ENCODE data around the gene HNF4A. TPM values are rescaled to one million over a fixed set of nuclear protein-coding genes. Genes with fewer than 3 reads are reported as not detected.
"Not testable (repeated sequence)": the region's sequence is repeated elsewhere in the genome, so short reads cannot be mapped to it uniquely, and the experiment has no call there.

HNF4A gene
- total RNA-seq = not detected

DNA sequence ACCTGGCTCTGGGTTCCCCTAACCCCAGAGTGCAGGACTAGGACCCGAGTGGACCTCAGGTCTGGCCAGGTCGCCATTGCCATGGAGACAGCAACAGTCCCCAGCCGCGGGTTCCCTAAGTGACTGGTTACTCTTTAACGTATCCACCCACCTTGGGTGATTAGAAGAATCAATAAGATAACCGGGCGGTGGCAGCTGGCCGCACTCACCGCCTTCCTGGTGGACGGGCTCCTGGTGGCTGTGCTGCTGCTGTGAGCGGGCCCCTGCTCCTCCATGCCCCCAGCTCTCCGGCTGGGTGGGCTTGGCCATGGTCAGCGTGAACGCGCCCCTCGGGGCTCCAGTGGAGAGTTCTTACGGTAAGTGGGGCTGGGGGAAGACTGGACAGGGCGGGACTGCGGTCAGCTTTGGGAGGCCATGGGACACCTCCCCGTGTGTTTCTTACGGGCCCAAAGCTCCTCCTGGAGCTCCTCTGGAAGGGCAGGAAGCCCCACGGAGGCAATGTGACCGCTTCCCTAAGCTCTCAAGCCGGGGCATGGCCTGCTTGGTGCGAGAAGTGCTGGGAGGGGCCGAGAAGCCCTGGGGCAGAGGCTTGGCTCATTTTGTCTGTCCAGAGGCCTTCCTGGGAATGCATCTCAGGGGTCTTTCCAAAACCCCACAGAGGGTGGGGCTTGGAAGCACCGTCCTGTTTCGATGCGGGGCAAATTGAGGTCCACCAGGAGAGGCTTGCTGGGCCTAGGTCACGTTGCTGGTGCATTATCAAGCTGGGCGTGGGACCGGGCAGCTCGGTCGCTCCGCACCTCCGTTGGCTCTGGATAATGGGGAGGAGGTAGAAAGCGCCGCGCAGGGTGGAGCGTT, at the start of gene HNF4A:
TSS of gene HNF4A (plus strand) at position 202 of the 855 bp plus-strand sequence. CDS start at position 308, 106 bp downstream.
- Mint-ChIP-seq H3K4me3 (no peak within 1 kb of the TSS), H3K36me3 (ENCODE audit: low read depth) (no peaks in the 10 kb centered on the region), H3K27me3 (ENCODE audit: low read depth) (peaks cover 6% of the 10 kb centered on the region), H3K4me1 (ENCODE audit: low read depth) (peaks cover 9% of the 10 kb centered on the region), H3K27ac (no peak within 1 kb of the TSS), H3K9me3 (ENCODE audit: insufficient read depth) (no peaks in the 10 kb centered on the region)
- CTCF ChIA-PET = no interaction called here
- ATAC-seq (no peak), DNase-seq (no peak)
- POLR2A ChIA-PET = no interaction called here

DNA sequence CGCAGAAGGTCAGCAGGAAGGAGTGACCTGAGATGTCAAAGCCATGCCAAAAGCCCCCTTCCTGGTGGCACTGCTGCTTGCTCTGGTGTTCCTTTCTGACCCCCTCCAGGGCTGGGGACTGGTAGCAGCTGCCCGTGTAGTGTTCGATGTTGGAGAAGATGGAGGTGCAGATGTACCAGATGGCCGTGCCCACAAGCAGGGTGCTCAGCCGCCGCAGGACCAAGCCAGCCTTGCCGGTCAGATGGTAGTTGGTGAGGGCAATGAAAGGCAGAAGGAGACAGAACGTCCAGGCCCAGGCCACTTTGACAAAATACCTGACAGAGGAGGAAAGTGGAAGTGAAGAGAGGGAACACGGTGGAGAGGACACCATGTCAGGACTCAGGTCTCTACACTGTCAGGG, 48.6 kb upstream of the HNF4A start:
- DNase-seq (no peak), ATAC-seq (no peak)
- ChIA-PET POLR2A (interaction anchor here (0.6 kb wide), 2 partner anchors 26 to 164 kb away, joined by 3 read pairs; no protein-coding TSS in a partner anchor), CTCF (interaction anchor here (0.9 to 1.3 kb wide), 2 partner anchors 90 to 91 kb away, joined by 3 read pairs; no protein-coding TSS in a partner anchor)
- Mint-ChIP-seq H3K4me1 (ENCODE audit: low read depth) (peaks cover 19% of the 10 kb centered on the region), H3K27me3 (ENCODE audit: low read depth) (peaks cover 2% of the 10 kb centered on the region), H3K9me3 (ENCODE audit: insufficient read depth) (no peaks in the 10 kb centered on the region), H3K27ac (no peak overlapping the region), H3K36me3 (ENCODE audit: low read depth) (peaks cover 3% of the 10 kb centered on the region), H3K4me3 (no peak overlapping the region)

DNA sequence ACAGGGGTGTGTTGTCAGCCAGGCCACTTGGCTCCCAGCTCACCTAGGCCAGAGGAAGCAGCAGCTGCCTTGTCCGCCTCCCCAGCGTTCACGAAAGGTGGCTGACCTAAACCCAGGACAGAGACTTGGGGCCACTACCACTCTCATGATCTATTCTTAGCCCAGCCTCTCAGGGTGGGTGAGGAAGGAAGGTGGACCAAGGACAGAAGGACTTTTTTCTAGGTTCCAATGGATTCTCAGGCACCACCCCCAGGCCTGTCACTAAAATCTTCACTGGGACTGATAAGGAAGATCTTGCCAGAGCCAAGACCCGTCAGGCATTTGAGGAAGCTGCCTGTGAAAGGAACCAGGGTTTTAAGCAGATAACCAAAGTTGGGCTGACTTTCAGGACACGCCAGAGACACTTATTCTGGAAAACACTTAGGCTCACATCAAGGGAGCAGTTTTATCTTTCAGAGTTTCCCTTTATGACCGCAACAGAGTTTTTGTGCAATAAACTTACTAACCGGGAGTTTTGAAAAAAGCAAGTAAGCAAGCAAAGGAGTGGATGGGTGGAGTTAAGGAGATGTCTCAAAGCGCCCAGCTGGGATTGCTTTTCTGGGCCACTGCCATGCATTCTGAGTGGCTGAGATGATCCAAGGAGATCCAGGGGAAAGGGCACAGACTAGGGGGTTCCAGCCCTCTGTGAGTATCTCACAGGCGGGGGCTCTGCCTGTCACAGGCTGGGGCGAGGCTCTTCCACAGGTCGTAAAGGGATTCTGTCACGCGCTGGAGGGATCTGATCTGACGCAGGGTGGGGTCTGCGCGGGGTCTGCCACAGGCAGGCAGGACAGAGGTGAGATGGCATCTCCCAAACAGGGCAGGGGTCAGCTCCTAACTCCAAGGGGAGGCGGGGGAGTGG, 45.5 kb upstream of the HNF4A start:
- Mint-ChIP-seq H3K4me1 (ENCODE audit: low read depth) (peaks cover 19% of the 10 kb centered on the region), H3K27me3 (ENCODE audit: low read depth) (peaks cover 6% of the 10 kb centered on the region), H3K36me3 (ENCODE audit: low read depth) (peaks cover 3% of the 10 kb centered on the region), H3K9me3 (ENCODE audit: insufficient read depth) (no peaks in the 10 kb centered on the region), H3K27ac (peak overlapping the region; percentile 90), H3K4me3 (peak overlapping the region; percentile 88)
- peak; percentile 3 for ATAC-seq
- no peak for DNase-seq
- ChIA-PET POLR2A (interaction anchor here (0.7 to 2.7 kb wide), 4 partner anchors 92 to 175 kb away, joined by 3 to 17 read pairs (median 6); partner anchors contain the start of gene OSER1), CTCF (interaction anchor here (0.6 to 7.5 kb wide), 21 partner anchors 10 to 193 kb away, joined by 3 to 529 read pairs (median 5); partner anchors contain the start of gene OSER1)

DNA sequence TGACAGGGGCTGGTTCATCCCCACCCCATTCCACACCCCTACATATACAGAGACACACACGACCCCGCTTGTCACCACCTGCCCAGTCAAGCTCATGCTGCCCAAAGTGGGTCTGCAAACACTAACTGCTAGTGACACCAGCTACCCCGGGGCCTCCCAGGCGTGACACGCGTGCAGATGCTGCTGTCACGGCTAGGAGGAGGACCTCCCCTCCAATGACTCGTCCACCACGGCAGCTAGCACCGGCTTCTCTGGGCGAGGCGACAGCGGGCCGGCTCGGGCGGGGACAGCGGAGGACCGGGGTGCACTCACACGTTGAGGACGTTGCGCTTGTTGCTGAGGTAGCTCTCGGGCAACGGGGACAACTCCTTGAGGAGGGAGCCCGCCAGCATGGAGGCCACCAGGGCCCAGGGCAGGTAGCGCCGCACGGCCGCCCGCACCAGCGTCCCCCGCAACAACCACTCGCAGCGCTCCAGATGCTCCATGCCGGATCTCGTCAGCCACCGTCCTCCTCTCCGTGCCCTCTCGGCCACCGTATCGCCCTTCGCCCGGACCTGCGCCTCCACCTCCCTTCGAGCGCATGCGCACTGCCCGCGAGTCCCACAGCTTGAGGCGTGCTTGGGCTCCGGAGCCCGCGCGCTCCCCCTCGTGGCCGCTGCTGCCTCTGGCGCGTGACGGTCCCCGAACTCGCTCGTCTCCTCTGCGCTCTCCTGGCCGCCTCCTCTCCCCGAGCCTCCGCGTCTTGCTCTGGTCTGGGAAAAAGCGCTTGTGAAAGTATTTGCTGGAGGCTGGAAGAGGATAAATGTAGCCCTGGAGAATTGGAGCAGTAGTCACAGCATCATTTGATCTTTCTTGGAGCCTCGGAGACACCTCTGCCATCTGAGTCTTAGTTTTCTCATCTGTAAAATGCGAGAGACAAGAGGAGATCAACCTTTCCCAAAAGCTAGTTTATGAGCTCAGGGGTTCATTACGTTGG, 44.5 kb upstream of the HNF4A start, which contains the start of gene FITM2:
TSS of gene FITM2 (minus strand) at position 539 of the 976 bp plus-strand sequence. CDS start at position 485, 54 bp downstream.
- H3K27ac Mint-ChIP-seq = peak within 1 kb of the TSS; percentile 90
- peaks cover 3% of the 10 kb centered on the region for H3K36me3 Mint-ChIP-seq (ENCODE audit: low read depth)
- DNase-seq (peak; percentile 99), ATAC-seq (peak; percentile 92)
- peaks cover 6% of the 10 kb centered on the region for H3K27me3 Mint-ChIP-seq (ENCODE audit: low read depth)
- POLR2A ChIA-PET = interaction anchor here (0.7 to 2.7 kb wide), 4 partner anchors 93 to 174 kb away, joined by 3 to 17 read pairs (median 6); partner anchors contain the start of gene OSER1
- peak within 1 kb of the TSS; percentile 88 for H3K4me3 Mint-ChIP-seq
- no peaks in the 10 kb centered on the region for H3K9me3 Mint-ChIP-seq (ENCODE audit: insufficient read depth)
- peaks cover 19% of the 10 kb centered on the region for H3K4me1 Mint-ChIP-seq (ENCODE audit: low read depth)
- CTCF ChIA-PET = interaction anchor here (0.6 to 7.5 kb wide), 31 partner anchors 9 to 346 kb away, joined by 3 to 529 read pairs (median 5); partner anchors contain the start of gene OSER1

DNA sequence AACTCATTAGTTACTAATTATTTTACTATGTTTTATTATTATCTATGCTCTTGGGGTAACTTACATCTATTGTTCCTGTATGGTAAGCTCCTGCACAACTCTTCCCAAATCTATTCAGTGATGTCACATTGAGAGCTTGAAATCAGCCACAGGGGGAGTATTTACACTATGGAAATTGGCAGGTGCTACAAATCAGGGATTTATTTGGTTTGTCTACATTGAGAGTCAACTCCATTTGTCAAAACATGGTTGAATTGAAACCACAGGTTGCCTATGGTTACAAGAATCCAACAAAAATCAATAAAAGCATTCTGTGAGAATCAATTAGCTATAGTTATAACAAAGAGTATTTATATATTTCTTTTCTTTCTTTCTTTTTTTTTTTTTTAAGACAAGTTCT, 40.6 kb upstream of the HNF4A start:
- ChIA-PET CTCF (interaction anchor here (1.2 to 7.5 kb wide), 3 partner anchors 11 to 96 kb away, joined by 3 to 529 read pairs (median 7); no protein-coding TSS in a partner anchor), POLR2A (no interaction called here)
- peaks cover 3% of the 10 kb centered on the region for H3K36me3 Mint-ChIP-seq (ENCODE audit: low read depth)
- peaks cover 12% of the 10 kb centered on the region for H3K4me1 Mint-ChIP-seq (ENCODE audit: low read depth)
- DNase-seq (no peak), ATAC-seq (no peak)
- peaks cover 6% of the 10 kb centered on the region for H3K27me3 Mint-ChIP-seq (ENCODE audit: low read depth)
- no peaks in the 10 kb centered on the region for H3K9me3 Mint-ChIP-seq (ENCODE audit: insufficient read depth)
- no peak overlapping the region for H3K27ac Mint-ChIP-seq
- H3K4me3 Mint-ChIP-seq = no peak overlapping the region

DNA sequence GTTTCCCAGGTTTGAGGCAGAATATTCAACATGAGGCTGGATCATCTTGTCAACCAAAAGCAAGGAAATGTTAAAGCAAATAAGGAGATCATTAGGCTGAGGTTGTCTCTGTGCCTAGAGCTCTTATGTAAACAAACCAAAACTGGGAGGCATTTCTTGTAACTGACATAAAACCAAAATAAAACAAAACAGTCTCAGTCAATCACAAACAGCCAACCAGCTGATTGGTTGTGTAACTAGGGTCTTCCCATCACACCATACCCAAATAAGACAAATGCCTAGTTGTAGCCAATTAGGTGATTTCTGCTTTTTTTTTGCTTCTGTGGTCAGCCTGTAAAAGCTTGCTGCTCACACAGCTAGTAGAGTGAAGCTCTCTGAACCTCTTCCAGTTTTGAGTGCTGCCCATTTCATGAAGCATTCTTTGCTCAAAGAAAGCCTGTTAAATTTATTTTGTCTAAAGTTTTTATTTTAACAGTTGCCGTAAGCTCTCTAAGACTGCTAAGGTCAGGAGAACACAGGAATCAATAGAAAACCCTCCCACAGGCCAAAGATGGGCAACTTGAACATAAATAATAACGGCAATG, 35.6 kb upstream of the HNF4A start:
- peaks cover 2% of the 10 kb centered on the region for H3K27me3 Mint-ChIP-seq (ENCODE audit: low read depth)
- no peaks in the 10 kb centered on the region for H3K9me3 Mint-ChIP-seq (ENCODE audit: insufficient read depth)

DNA sequence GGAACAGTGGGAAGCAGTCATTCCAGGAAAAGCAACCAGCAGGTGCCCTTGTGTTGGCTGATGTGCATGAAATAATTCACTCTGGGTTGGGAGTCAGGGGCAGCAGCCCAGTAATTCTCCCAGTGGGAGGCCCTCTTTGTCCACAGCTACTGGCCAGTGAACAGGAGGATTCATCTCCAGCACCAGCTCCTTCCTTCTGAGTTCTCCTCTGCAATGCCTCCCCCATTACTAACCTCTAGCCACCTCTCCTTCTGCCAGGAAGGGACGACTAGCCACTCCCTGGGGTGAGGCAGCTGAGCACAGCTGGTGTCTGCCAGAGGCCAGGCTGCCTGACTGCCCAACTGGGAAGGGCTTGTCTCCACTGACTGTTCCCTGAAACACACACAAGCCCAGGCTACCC, 31.2 kb upstream of the HNF4A start:
- no peak for ATAC-seq
- DNase-seq = no peak
- no peaks in the 10 kb centered on the region for H3K36me3 Mint-ChIP-seq (ENCODE audit: low read depth)
- POLR2A ChIA-PET = no interaction called here
- CTCF ChIA-PET = interaction anchor here (5.6 kb wide), 1 partner anchor 13 kb away, joined by 35 read pairs; the partner anchor contains the start of gene FITM2
- H3K4me1 Mint-ChIP-seq (ENCODE audit: low read depth) = no peaks in the 10 kb centered on the region
- H3K27ac Mint-ChIP-seq = no peak overlapping the region
- no peaks in the 10 kb centered on the region for H3K9me3 Mint-ChIP-seq (ENCODE audit: insufficient read depth)
- no peak overlapping the region for H3K4me3 Mint-ChIP-seq
- H3K27me3 Mint-ChIP-seq (ENCODE audit: low read depth) = peaks cover 5% of the 10 kb centered on the region

More for the DNA sequence above, 35.6 kb upstream of the HNF4A start:
- Mint-ChIP-seq H3K4me1 (ENCODE audit: low read depth) (no peaks in the 10 kb centered on the region), H3K27ac (no peak overlapping the region), H3K36me3 (ENCODE audit: low read depth) (no peaks in the 10 kb centered on the region), H3K4me3 (no peak overlapping the region)
- no peak for ATAC-seq
- no peak for DNase-seq
- ChIA-PET CTCF (interaction anchor here (1.1 to 2.4 kb wide), 4 partner anchors 9 to 104 kb away, joined by 3 to 12 read pairs (median 7); partner anchors contain the start of gene FITM2), POLR2A (no interaction called here)

DNA sequence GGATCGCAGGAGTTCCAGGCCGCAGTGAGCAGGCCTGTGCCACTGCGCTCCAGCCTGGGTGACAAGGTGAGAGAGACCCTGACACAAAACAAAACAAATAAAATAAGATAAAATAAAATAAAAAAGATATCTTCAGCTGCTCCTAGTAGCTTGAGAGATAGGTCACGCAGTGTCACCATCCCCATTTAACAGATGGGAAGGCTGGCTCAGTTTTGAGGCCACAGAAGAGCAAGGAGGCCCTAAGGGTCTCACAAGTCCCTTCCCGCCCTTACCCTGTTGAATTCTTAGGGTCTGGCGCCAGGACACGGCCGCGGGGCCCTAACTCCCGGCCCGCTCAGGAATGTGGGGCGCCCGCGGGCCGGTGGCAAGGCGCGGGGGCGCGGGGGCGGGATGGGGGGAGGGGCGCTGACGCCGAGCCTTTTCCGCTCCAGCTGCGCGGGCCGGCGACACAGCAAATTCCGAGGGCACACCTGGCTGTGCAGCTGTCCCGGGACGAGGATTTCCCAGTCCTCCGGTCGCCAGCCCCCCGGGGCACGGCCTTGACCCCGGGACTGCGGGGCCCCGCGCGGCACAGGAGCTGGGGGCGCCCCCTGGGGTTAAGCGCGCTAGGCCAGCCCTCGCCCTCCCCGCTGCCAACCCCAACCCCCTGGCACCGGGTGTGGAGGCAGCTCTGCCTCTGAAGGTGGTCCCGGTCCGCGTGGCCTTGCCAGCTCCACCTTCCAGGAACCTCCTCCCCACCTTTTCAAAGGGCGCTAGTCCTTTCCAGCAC, 28.9 kb upstream of the HNF4A start:
- Mint-ChIP-seq H3K4me1 (ENCODE audit: low read depth) (no peaks in the 10 kb centered on the region), H3K4me3 (no peak overlapping the region), H3K36me3 (ENCODE audit: low read depth) (no peaks in the 10 kb centered on the region), H3K27me3 (ENCODE audit: low read depth) (peaks cover 3% of the 10 kb centered on the region), H3K27ac (no peak overlapping the region), H3K9me3 (ENCODE audit: insufficient read depth) (no peaks in the 10 kb centered on the region)
- ChIA-PET POLR2A (no interaction called here), CTCF (interaction anchor here (1.5 to 5.6 kb wide), 3 partner anchors 12 to 108 kb away, joined by 3 to 35 read pairs (median 16); partner anchors contain the start of gene FITM2)
- DNase-seq (no peak), ATAC-seq (peak; percentile 57)

DNA sequence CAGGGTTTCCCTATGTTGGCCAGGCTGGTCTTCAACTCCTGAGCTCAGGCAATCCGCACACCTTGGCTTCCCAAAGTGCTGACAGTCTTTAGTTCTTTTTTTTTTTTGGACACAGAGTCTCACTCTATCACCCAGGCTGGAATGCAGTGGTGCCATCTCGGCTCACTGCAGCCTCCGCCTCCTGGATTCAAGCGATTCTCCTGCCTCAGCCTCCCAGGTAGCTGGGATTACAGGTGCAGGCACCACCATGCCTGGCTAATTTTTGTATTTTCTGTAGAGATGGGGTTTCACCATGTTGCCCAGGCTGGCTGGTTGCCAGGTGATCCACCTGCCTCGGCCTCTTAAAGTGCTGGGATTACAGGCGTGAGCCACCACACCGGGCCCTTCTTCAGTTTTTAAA, 27.8 kb upstream of the HNF4A start:
- ATAC-seq; POLR2A ChIA-PET; H3K4me3 Mint-ChIP-seq; H3K4me1 Mint-ChIP-seq (ENCODE audit: low read depth); H3K27me3 Mint-ChIP-seq (ENCODE audit: low read depth); DNase-seq; H3K27ac Mint-ChIP-seq; H3K9me3 Mint-ChIP-seq (ENCODE audit: insufficient read depth); H3K36me3 Mint-ChIP-seq (ENCODE audit: low read depth): not testable (repeated sequence)
- CTCF ChIA-PET = interaction anchor here (0.7 to 1.5 kb wide), 4 partner anchors 16 to 768 kb away, joined by 3 read pairs; partner anchors contain the start of gene FITM2

DNA sequence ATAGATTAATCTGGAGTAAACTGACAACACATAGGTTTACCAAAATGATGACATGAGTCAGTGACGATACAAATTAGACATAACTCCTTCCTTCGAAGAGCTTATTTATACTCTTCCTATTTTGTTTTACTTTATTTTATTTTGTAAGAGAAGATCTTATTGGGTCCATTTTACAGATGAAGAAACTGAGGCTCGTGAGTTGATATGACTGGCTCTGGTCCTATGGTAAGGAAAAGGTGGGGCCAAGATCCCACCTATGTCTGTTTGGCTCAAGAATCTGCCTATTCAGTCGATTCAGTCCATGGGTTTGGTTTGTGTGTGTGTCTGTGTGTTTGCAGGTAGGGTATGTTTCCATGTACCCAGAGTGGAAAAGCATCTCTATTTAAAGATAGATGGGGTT, 27.1 kb upstream of the HNF4A start:
- no peaks in the 10 kb centered on the region for H3K9me3 Mint-ChIP-seq (ENCODE audit: insufficient read depth)
- H3K27ac Mint-ChIP-seq = no peak overlapping the region
- DNase-seq (no peak), ATAC-seq (no peak)
- ChIA-PET POLR2A (no interaction called here), CTCF (interaction anchor here (1.0 to 1.5 kb wide), 3 partner anchors 17 to 119 kb away, joined by 3 read pairs; partner anchors contain the start of gene FITM2)
- H3K4me1 Mint-ChIP-seq (ENCODE audit: low read depth) = no peaks in the 10 kb centered on the region
- peaks cover 3% of the 10 kb centered on the region for H3K27me3 Mint-ChIP-seq (ENCODE audit: low read depth)
- no peak overlapping the region for H3K4me3 Mint-ChIP-seq
- no peaks in the 10 kb centered on the region for H3K36me3 Mint-ChIP-seq (ENCODE audit: low read depth)
